Measurements from ENCODE around the gene SYPL2. TPM values are rescaled to one million over a fixed set of nuclear protein-coding genes. Genes with fewer than 3 reads are reported as not detected.

Gene SYPL2
- not detected for total RNA-seq

DNA sequence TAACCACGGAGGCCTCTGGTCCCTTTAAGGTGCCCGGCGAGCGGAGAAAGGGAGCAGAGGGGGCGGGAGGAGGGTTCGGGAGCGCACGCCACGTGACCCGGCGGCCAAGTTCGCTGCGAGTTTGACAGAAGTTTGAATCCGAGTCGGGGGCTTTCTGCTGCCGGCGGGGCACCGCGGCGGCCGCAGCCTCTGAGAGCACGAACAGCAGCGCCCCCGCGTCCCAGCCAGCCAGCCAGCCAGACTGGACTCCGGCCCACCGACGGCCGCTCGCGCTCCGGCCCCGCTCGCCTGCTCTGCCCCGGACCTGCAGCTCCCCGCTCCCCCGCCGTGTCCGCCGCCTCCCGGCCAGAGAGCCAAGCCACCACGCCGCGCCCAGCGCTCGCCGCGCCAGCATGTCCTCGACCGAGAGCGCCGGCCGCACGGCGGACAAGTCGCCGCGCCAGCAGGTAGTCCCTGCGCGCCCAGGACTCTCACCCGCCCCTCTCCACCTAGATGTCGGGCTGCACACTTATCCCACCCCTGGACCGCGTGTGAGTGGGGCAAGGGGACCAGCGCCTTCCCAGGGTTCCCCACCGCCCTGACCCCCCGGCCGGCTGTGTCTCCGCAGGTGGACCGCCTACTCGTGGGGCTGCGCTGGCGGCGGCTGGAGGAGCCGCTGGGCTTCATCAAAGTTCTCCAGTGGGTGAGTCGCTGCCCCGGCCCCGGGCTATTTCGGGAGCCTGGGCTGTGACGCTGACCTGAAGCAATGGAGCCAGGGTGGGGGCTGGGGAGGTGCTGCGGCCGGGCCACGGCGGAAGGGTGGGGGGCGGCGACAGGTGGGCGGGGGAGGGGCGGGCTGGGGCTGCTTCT lies at the start of gene SYPL2:
TSS of gene SYPL2 (plus strand) at position 95 of the 849 bp plus-strand sequence. CDS start at position 393, 298 bp downstream.
- DNase-seq, result peak; percentile 30
- ChIA-PET POLR2A (no interaction called here), CTCF (no interaction called here)
- H3K27me3 Mint-ChIP-seq, result peaks cover 53% of the 10 kb centered on the region
- intact Hi-C loops (cut with micrococcal nuclease), result no loop called here
- peak; percentile 56 for ATAC-seq
- H3K4me1 Mint-ChIP-seq (ENCODE audit: low read depth), result peaks cover 2% of the 10 kb centered on the region
- no peaks in the 10 kb centered on the region for H3K36me3 Mint-ChIP-seq (ENCODE audit: low read depth)
- no peak within 1 kb of the TSS for H3K27ac Mint-ChIP-seq
- TF ChIP-seq, protein P1, sequence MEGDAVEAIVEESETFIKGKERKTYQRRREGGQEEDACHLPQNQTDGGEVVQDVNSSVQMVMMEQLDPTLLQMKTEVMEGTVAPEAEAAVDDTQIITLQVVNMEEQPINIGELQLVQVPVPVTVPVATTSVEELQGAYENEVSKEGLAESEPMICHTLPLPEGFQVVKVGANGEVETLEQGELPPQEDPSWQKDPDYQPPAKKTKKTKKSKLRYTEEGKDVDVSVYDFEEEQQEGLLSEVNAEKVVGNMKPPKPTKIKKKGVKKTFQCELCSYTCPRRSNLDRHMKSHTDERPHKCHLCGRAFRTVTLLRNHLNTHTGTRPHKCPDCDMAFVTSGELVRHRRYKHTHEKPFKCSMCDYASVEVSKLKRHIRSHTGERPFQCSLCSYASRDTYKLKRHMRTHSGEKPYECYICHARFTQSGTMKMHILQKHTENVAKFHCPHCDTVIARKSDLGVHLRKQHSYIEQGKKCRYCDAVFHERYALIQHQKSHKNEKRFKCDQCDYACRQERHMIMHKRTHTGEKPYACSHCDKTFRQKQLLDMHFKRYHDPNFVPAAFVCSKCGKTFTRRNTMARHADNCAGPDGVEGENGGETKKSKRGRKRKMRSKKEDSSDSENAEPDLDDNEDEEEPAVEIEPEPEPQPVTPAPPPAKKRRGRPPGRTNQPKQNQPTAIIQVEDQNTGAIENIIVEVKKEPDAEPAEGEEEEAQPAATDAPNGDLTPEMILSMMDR (IDR thresholded peaks at IDR 0.05), result no peak
- peak within 1 kb of the TSS; percentile 59 for H3K4me3 Mint-ChIP-seq
- H3K9me3 Mint-ChIP-seq, result no peaks in the 10 kb centered on the region

- Mint-ChIP-seq H3K4me3 (peak overlapping the region; percentile 93), H3K36me3 (ENCODE audit: low read depth) (peaks cover 45% of the 10 kb centered on the region), H3K9me3 (no peaks in the 10 kb centered on the region), H3K27ac (peak overlapping the region; percentile 96), H3K27me3 (no peaks in the 10 kb centered on the region), H3K4me1 (ENCODE audit: low read depth) (peaks cover 32% of the 10 kb centered on the region)
- ChIA-PET CTCF (interaction anchor here (7.8 kb wide), 1 partner anchor 108 kb away, joined by 55 read pairs; no protein-coding TSS in a partner anchor), POLR2A (interaction anchor here (0.7 to 1.2 kb wide), 2 partner anchors 91 to 145 kb away, joined by 3 to 4 read pairs; no protein-coding TSS in a partner anchor)
- DNase-seq (no peak), ATAC-seq (no peak)
- intact Hi-C loops (cut with micrococcal nuclease), result loop anchor here (10.0 kb wide), 2 partner anchors 111 to 309 kb away; partner anchors contain the start of genes ELAPOR1 and GPR61
- TF ChIP-seq, protein P1 (IDR thresholded peaks at IDR 0.05), result no peak
Measured at GRCh38 chr1:109423498-109423897, 42.8 kb upstream of the SYPL2 start.

DNA sequence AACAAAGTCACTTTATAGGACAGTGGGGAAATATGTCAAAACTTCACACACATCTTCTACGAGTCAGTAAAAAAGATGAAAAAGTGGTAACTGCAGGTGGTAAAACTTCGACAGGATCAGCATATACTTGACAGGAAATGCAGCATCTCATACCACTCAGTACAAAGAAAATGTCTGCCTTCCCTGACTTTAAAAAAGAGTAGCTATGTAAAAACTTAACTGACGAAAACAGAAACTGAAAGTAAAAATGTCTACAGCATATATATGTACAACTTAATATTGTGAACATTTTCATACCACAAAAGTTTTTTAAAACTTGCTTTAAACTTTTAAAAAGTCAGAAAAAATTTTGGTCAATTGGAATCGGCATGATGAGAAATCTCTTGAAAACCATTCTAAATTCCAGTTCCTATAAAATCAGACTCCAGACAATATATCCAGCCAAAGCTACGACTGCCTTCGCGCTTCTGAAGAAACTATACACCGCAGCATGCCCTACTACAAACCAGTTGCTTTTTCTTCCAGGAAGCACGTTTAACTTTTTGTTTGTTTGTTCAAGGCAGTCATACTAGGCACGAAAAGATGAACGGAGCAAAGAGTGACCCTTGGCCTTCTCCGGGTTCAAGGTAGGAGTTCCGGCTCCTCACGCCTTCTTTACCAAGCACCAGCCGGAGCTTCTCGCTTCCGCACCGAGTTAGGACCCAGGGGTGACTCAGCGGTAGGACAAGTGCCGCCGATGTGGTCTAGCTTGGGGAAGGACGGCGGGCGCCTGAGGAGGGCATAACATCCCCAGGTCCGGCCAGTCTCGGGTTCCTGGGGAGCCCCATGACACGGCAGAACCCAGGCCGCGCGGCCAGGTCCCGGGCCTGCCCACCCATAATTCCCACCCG lies 40.7 kb upstream of the SYPL2 start:
- Mint-ChIP-seq H3K27me3 (no peaks in the 10 kb centered on the region), H3K4me1 (ENCODE audit: low read depth) (peaks cover 28% of the 10 kb centered on the region), H3K27ac (peak overlapping the region; percentile 96), H3K9me3 (no peaks in the 10 kb centered on the region), H3K4me3 (peak overlapping the region; percentile 93), H3K36me3 (ENCODE audit: low read depth) (peaks cover 35% of the 10 kb centered on the region)
- intact Hi-C loops (cut with micrococcal nuclease), result loop anchor here (2.0 to 10.0 kb wide), 3 partner anchors 57 to 311 kb away; partner anchors contain the start of genes ATXN7L2, ELAPOR1 and GPR61
- POLR2A ChIA-PET, result interaction anchor here (0.7 to 3.9 kb wide), 23 partner anchors 11 to 609 kb away, joined by 3 to 25 read pairs (median 5); partner anchors contain the start of genes AMIGO1, ATXN7L2, CYB561D1 and GNAI3
- ATAC-seq (peak; percentile 55), DNase-seq (peak; percentile 83)
- CTCF ChIA-PET, result interaction anchor here (0.8 to 7.8 kb wide), 14 partner anchors 8 to 914 kb away, joined by 3 to 55 read pairs (median 4); partner anchors contain the start of genes AMIGO1, CYB561D1, GNAI3 and RBM15
- TF ChIP-seq, protein P1 (IDR thresholded peaks at IDR 0.05), result no peak

GRCh38 chr1:109426281-109427170 lies 39.8 kb upstream of the SYPL2 start, which contains the start of gene PSMA5:
Gene PSMA5, minus strand, starts transcription at chr1:109426448. Its CDS starts 118 bp downstream, at chr1:109426330.
- Mint-ChIP-seq H3K4me1 (ENCODE audit: low read depth) (peaks cover 28% of the 10 kb centered on the region), H3K27ac (peak within 1 kb of the TSS; percentile 96), H3K9me3 (no peaks in the 10 kb centered on the region), H3K4me3 (peak within 1 kb of the TSS; percentile 93), H3K27me3 (no peaks in the 10 kb centered on the region), H3K36me3 (ENCODE audit: low read depth) (peaks cover 30% of the 10 kb centered on the region)
- TF ChIP-seq, protein P1 (IDR thresholded peaks at IDR 0.05), result no peak
- ATAC-seq (peak; percentile 94), DNase-seq (peak; percentile 98)
- ChIA-PET CTCF (interaction anchor here (0.7 to 7.8 kb wide), 12 partner anchors 9 to 913 kb away, joined by 3 to 55 read pairs (median 5); partner anchors contain the start of genes AMIGO1, CYB561D1, GNAI3 and RBM15), POLR2A (interaction anchor here (0.7 to 3.9 kb wide), 21 partner anchors 10 to 608 kb away, joined by 3 to 25 read pairs (median 5); partner anchors contain the start of genes AMIGO1, ATXN7L2, CYB561D1 and GNAI3)
- intact Hi-C loops (cut with micrococcal nuclease), result loop anchor here (2.0 to 10.0 kb wide), 3 partner anchors 56 to 312 kb away; partner anchors contain the start of genes ATXN7L2, ELAPOR1 and GPR61
